Smooth muscle cell (in vitro differentiated cells): ENCODE data around the gene MIEF2. TPM values are rescaled to one million over a fixed set of nuclear protein-coding genes. Genes with fewer than 3 reads are reported as not detected.

Experiments used
- DNase-seq: peaks from one replicate; lab custom pipeline; 2025; ENCODE audit not compliant: unreplicated experiment; lab: John Stamatoyannopoulos, UW
- H2AFZ ChIP-seq: fragments of 200-600 bp; sonication (generic); 2 replicates; pipeline ENCODE4 v1.6.0; 2016; ENCODE audit warnings: antibody characterized with exemption, low read depth, mild to moderate bottlenecking
- H3F3A ChIP-seq: fragments of 200-600 bp; sonication (generic); 2 replicates; pipeline ENCODE4 v1.6.0; 2017; ENCODE audit warnings: antibody characterized with exemption, low read depth
- H3K27ac ChIP-seq: fragments of 200-600 bp; sonication (generic); 2 replicates; pipeline ENCODE4 v1.5.1; 2016; ENCODE audit warnings: low read depth, mild to moderate bottlenecking
- H3K27me3 ChIP-seq: fragments of 200-600 bp; sonication (generic); 2 replicates; pipeline ENCODE4 v1.6.1; 2016; ENCODE audit warnings: low read depth, mild to moderate bottlenecking
- H3K36me3 ChIP-seq: fragments of 200-600 bp; sonication (generic); 2 replicates; pipeline ENCODE4 v1.5.1; 2016; ENCODE audit warnings: low read depth
- H3K4me1 ChIP-seq: fragments of 200-600 bp; sonication (generic); 2 replicates; pipeline ENCODE4 v1.5.1; 2016; ENCODE audit warnings: low read depth
- H3K4me2 ChIP-seq: fragments of 200-600 bp; sonication (generic); 2 replicates; pipeline ENCODE4 v1.6.0; 2016; ENCODE audit warnings: mild to moderate bottlenecking
- H3K4me3 ChIP-seq: fragments of 200-600 bp; sonication (generic); 2 replicates; pipeline ENCODE4 v1.5.1; 2016; ENCODE audit warnings: mild to moderate bottlenecking
- H3K79me2 ChIP-seq: fragments of 200-600 bp; sonication (generic); 2 replicates; pipeline ENCODE4 v1.6.0; 2016; ENCODE audit warnings: low read depth, mild to moderate bottlenecking
- H3K9ac ChIP-seq: fragments of 200-600 bp; sonication (generic); 2 replicates; pipeline ENCODE4 v1.6.0; 2016; ENCODE audit warnings: low read depth
- H3K9me3 ChIP-seq: fragments of 200-600 bp; sonication (generic); replicated peaks from 2 replicates; pipeline ENCODE4 v1.5.1; 2016; ENCODE audit warnings: low read depth
- H4K20me1 ChIP-seq: fragments of 200-600 bp; sonication (generic); 2 replicates; pipeline ENCODE4 v1.6.0; 2016; ENCODE audit warnings: low read depth
- CTCF ChIP-seq: fragments of 200-600 bp; sonication (generic); IDR thresholded peaks from 2 replicates; pipeline ENCODE4 v1.5.1; 2017; ENCODE audit warnings: borderline replicate concordance, mild to moderate bottlenecking, antibody characterized with exemption; ENCODE audit not compliant: insufficient read depth, poor library complexity, severe bottlenecking
- WGBS: methylation state at CpG from one replicate; pipeline ENCODE4 v1.1.7; 2016; ENCODE audit warnings: low lambda C conversion rate; 5-methylcytosine and 5-hydroxymethylcytosine counted together
- polyA plus RNA-seq: library from polyadenylated mRNA; unstranded; fragments of >200 nt; fragmentation: Nextera tagmentation; extraction: Ambion mirVana; gene quantifications from 2 replicates; pipeline ENCODE4 v1.2.1, GENCODE V29; 2016
- total RNA-seq: library from RNA; depleted of rRNA; stranded (reverse); fragments of >200 nt; gene quantifications from 2 replicates; pipeline ENCODE4 v1.2.3, GENCODE V29; 2014

Gene MIEF2
- total and polyA plus RNA-seq, 2 experiments from 2014 or later: 10.4 to 13.5 TPM

GRCh38 chr17:18253187-18253884, 7.1 kb upstream of the MIEF2 start:
- Histone ChIP-seq H3K9ac (no peak overlapping the region), H4K20me1 (peaks cover 65% of the 10 kb centered on the region), H3K36me3 (no peaks in the 10 kb centered on the region), H3K4me1 (peaks cover 7% of the 10 kb centered on the region), H3K4me3 (no peak overlapping the region), H3K4me2 (no peak overlapping the region), H3K79me2 (peaks cover 21% of the 10 kb centered on the region), H2AFZ (no peak overlapping the region), H3K27me3 (no peaks in the 10 kb centered on the region), H3K27ac (no peak overlapping the region), H3F3A (peaks cover 17% of the 10 kb centered on the region), H3K9me3 (no peaks in the 10 kb centered on the region)
- no peak for DNase-seq
- no peak for TF ChIP-seq CTCF
- WGBS: 97% methylated on average over 16 of the region's 16 CpGs

- Histone ChIP-seq H3K27me3 (no peaks in the 10 kb centered on the region), H3F3A (peaks cover 9% of the 10 kb centered on the region), H3K79me2 (peaks cover 21% of the 10 kb centered on the region), H3K27ac (no peak overlapping the region), H3K4me1 (peaks cover 12% of the 10 kb centered on the region), H3K9ac (no peak overlapping the region), H2AFZ (no peak overlapping the region), H3K36me3 (no peaks in the 10 kb centered on the region), H4K20me1 (peaks cover 62% of the 10 kb centered on the region), H3K4me2 (no peak overlapping the region), H3K4me3 (no peak overlapping the region), H3K9me3 (no peaks in the 10 kb centered on the region)
- WGBS: 98% methylated on average over 25 of the region's 27 CpGs
- no peak for TF ChIP-seq CTCF
- DNase-seq: no peak
Measured at GRCh38 chr17:18253947-18254821, 6.3 kb upstream of the MIEF2 start.

- Histone ChIP-seq H3K4me3 (no peak overlapping the region), H2AFZ (no peak overlapping the region), H3F3A (peaks cover 7% of the 10 kb centered on the region), H3K27me3 (no peaks in the 10 kb centered on the region), H3K9ac (no peak overlapping the region), H3K9me3 (no peaks in the 10 kb centered on the region), H3K4me2 (no peak overlapping the region), H3K79me2 (peaks cover 21% of the 10 kb centered on the region), H3K36me3 (no peaks in the 10 kb centered on the region), H3K4me1 (peaks cover 12% of the 10 kb centered on the region), H4K20me1 (peaks cover 62% of the 10 kb centered on the region), H3K27ac (no peak overlapping the region)
- 97% methylated on average over 8 of the region's 8 CpGs for WGBS
- DNase-seq: no peak
- no peak for TF ChIP-seq CTCF
Measured at GRCh38 chr17:18254888-18255649, 5.4 kb upstream of the MIEF2 start.
